GM13976 (cell line): ENCODE data around the gene TGM6.

Experiments used
- DNase-seq: peaks from one replicate; pipeline ENCODE4 v3.0.0; 2012; ENCODE audit warnings: low spot score
- in situ Hi-C: fragments of 300-500 bp; cut with MboI; formaldehyde crosslinking; loops from one replicate; pipeline ENCODE4 v1.12.0; 2022; ENCODE audit warnings: low sequenced_read_pairs, mixed read lengths, inconsistent platforms; ENCODE audit not compliant: unreplicated experiment
- TF ChIP-seq, protein P1 (sequence below): IDR thresholded peaks from 2 replicates; pipeline ENCODE4 v1.5.1; 2012; ENCODE audit warnings: borderline replicate concordance, mild to moderate bottlenecking; ENCODE audit not compliant: insufficient read depth; ENCODE audit errors: extremely low read depth, missing control alignments, control extremely low read depth

Gene TGM6

DNA sequence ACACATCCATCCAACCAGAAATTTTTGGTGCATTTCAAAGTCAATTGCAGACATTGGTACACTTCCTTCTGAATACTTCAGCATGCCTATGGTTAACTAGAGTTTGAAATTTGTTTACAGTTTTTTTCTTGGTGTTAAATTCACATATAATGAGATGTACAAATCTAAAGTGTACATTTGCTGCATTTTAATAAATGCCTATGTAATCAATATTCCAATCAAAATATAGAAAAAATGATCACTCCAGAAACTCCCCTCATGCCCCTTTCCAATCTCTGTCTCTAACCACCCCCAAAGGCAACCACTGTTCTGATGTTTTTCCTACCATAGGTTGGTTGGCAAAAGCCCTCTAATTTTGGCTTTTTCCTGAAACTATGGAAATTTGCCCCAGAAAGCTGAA, 7.6 kb upstream of the TGM6 start:
- no peak for DNase-seq
- TF ChIP-seq, protein P1, sequence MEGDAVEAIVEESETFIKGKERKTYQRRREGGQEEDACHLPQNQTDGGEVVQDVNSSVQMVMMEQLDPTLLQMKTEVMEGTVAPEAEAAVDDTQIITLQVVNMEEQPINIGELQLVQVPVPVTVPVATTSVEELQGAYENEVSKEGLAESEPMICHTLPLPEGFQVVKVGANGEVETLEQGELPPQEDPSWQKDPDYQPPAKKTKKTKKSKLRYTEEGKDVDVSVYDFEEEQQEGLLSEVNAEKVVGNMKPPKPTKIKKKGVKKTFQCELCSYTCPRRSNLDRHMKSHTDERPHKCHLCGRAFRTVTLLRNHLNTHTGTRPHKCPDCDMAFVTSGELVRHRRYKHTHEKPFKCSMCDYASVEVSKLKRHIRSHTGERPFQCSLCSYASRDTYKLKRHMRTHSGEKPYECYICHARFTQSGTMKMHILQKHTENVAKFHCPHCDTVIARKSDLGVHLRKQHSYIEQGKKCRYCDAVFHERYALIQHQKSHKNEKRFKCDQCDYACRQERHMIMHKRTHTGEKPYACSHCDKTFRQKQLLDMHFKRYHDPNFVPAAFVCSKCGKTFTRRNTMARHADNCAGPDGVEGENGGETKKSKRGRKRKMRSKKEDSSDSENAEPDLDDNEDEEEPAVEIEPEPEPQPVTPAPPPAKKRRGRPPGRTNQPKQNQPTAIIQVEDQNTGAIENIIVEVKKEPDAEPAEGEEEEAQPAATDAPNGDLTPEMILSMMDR = no peak
- in situ Hi-C loops = no loop called here

DNA sequence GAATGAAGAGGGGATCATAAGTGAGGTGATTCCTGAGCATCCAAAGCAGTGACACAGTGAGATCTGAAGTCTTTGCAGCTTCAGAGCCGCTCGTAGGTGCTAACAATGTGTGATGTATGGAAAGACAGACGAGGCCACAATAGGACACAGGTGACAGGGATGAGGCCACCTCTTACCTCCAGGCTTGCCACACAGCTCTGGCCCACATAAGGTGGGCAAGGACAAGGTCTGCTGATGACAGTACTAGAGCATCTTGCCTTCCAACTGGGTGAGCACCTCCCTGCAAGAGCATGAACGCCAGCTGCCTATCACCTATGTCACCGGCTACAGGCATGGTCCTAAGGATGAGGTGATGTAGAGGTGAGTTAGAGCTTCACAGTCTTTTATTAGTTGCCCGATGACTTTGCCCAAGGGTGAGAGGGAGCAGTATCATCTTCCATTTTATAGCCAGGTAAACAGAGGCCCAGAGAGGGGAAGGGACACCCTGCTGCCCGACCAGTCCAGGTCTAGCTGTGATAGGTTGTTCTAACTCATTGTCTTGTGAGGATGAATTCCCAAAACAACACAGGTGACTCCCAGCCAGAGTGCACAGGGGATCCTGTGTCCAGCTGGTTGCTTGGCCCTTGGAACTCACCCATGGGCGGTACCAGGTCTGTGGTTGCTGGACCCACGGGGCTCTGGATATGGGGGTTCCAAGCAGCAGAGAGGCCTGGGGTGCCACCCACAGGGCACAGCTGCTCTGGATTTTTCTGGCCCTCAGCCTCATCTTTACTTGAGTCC, 6.2 kb upstream of the TGM6 start:
- DNase-seq = no peak
- in situ Hi-C loops = no loop called here
- TF ChIP-seq, protein P1 = no peak

DNA sequence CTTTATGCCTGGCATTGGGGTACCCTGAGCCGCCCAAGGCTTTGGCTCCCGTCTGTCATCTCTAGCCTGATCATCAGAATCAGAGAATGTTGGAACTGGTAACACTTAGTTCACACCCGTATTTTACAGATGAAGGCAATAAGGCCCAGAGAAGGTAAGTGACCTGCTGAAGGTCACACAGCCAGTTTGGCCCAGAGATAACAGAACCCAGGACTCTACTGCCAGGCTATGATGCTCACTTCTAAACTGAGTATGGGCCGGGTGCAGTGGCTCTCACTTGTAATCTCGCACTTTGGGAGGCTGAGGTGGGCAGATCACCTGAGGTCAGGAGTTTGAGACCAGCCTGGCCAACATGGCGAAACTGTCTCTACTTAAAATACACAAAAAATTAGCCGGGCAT, 1.8 kb upstream of the TGM6 start:
- in situ Hi-C loops = no loop called here
- no peak for DNase-seq
- TF ChIP-seq, protein P1 = no peak

DNA sequence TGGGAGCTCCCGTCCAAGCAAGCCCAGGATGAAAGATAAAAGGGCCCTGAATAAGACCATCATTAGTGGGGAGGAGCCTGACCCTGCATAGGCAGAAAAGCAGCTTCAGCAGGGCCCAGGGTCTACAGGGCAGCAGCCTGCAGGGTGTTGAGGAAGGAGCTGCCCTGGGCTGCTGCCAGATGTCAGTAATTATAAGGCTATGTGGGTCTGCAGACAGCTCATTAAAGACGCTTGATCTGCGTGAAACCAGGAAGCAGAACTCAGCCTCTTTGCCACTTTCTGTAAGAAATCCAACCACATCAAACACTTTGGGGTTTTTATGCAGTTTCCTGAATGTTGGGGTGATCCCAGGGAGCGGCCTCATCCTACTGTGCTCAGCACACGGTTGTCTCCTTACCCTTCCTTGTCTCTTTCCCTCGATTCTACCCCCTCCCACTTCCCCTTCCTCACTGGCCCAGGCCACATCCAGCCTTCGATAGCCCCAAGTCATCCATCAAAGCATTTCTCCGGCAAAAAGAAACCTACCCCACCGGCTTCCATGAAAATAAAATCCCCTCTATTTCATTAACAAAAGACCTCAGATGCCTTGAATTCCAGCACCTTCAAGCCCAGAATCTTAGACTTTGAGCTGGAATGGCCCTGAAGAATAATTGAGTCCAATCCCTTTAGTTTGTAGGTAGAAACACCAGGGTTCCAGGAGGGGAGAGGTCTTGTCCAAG, 1.0 kb upstream of the TGM6 start:
- TF ChIP-seq, protein P1 = no peak

DNA sequence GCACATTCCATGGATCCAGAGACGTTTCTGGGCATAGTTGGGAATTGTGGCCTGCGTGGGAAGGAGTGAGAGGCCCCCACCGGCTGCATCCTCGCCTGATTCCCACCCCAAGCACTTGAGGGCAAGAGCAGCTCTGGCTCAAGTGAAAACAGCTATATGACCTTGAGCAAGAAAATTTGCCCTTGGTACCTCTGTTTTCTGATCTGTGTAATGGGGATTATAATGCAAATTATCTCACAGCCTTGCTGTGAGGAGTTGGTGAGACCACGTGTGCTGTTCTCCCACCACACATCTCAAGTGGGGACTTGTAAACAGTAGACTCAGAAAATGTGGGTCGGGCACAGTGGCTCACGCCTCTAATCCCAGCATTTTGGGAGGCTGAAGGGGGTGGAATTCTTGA, 602 bp downstream of the TGM6 start:
- in situ Hi-C loops = no loop called here
- TF ChIP-seq, protein P1 = no peak

More for the DNA sequence above, 1.0 kb upstream of the TGM6 start:
- in situ Hi-C loops = no loop called here
- no peak for DNase-seq

DNA sequence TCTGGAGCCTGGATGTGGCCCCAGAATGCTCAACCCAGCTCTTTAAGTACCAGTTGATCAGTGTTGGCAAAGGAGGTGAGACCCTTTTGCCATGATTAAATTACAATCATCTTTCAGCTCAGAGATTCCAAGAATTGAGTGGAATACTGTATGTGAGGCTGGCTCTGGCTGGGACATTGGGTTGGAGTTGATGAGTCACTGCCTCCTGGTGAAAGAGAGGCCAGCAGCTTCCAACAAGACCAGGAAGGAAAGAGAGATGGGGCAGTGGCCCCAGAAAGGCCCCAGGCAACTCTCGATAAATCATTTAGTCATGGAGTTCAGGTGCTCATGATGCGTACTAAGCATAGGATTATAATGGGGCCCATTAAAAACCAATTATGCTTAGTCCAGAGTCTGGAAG, 2.1 kb downstream of the TGM6 start:
- in situ Hi-C loops = no loop called here
- TF ChIP-seq, protein P1 = no peak

More for the DNA sequence above, 602 bp downstream of the TGM6 start:
- no peak for DNase-seq

More for the DNA sequence above, 2.1 kb downstream of the TGM6 start:
- DNase-seq = no peak
